IMR-90 (cell line): ENCODE measurements around the gene PLSCR5. TPM values are rescaled to one million over a fixed set of nuclear protein-coding genes. Genes with fewer than 3 reads are reported as not detected.

Source experiments
- ATAC-seq: fragments of 200-7000 bp; cut with Tn5 transposase; 2 replicates; pipeline ENCODE4 v1.9.1; 2020; ENCODE audit warnings: low read depth, mild to moderate bottlenecking, moderate library complexity
- BruUV-seq: library from RNA; stranded (reverse); fragments of 400-500 nt; replicated peaks from 2 replicates; lab custom pipeline; 2021; lab: Mats Ljungman, UMichigan
- CTCF ChIA-PET: fragments of 300-600 bp; formaldehyde crosslinking; extraction: SDS; loops from one replicate; lab custom pipeline; 2021; ENCODE audit warnings: antibody characterized with exemption; lab: Yijun Ruan, JAX
- POLR2A ChIA-PET: fragments of 300-600 bp; sonication (Branson Sonifier 250); formaldehyde crosslinking; loops from one replicate; lab custom pipeline; 2022; ENCODE audit warnings: antibody characterized with exemption; ENCODE audit not compliant: unreplicated experiment; lab: Charles Lee
- DNase-seq: peaks from one replicate; pipeline ENCODE4 v3.0.0; 2013
- H2AFZ ChIP-seq: replicated peaks from 2 replicates; pipeline ENCODE3; 2013; ENCODE audit warnings: low read length, mild to moderate bottlenecking; ENCODE audit not compliant: poor library complexity
- H2AK5ac ChIP-seq: 2 replicates; pipeline ENCODE4 v1.6.1; 2013; ENCODE audit warnings: low read depth, low read length, inconsistent platforms
- H2AK9ac ChIP-seq: replicated peaks from 2 replicates; pipeline ENCODE3; 2013; ENCODE audit warnings: mild to moderate bottlenecking, low read depth, low read length, moderate library complexity; ENCODE audit not compliant: poor library complexity
- H2BK120ac ChIP-seq: 2 replicates; pipeline ENCODE4 v1.6.1; 2013; ENCODE audit warnings: low read depth, low read length, inconsistent platforms
- H2BK15ac ChIP-seq: 3 replicates; pipeline ENCODE4 v1.6.1; 2013; ENCODE audit warnings: low read depth, low read length, inconsistent platforms
- H2BK20ac ChIP-seq: 2 replicates; pipeline ENCODE4 v1.6.1; 2013; ENCODE audit warnings: low read depth, mild to moderate bottlenecking, inconsistent platforms, low read length, moderate library complexity
- H2BK5ac ChIP-seq: 2 replicates; pipeline ENCODE4 v1.6.1; 2013; ENCODE audit warnings: mild to moderate bottlenecking, low read depth, low read length, inconsistent platforms; ENCODE audit not compliant: poor library complexity, severe bottlenecking
- H3K14ac ChIP-seq: replicated peaks from 2 replicates; pipeline ENCODE4 v1.6.1; 2013; ENCODE audit warnings: low read depth, low read length, inconsistent platforms
- H3K18ac ChIP-seq: 2 replicates; pipeline ENCODE4 v1.6.1; 2013; ENCODE audit warnings: low read depth, low read length, control low read depth
- H3K23ac ChIP-seq: 2 replicates; pipeline ENCODE4 v1.6.1; 2013; ENCODE audit warnings: low read depth, low read length, inconsistent platforms
- H3K27ac ChIP-seq: 2 replicates; pipeline ENCODE4 v1.5.1; 2013; ENCODE audit warnings: mild to moderate bottlenecking, control low read depth, low read length; ENCODE audit not compliant: insufficient read depth
- H3K27me3 ChIP-seq: 2 replicates; pipeline ENCODE4 v1.6.1; 2013; ENCODE audit warnings: low read length; ENCODE audit not compliant: control insufficient read depth, insufficient read depth
- H3K36me3 ChIP-seq: 2 replicates; pipeline ENCODE4 v1.6.1; 2013; ENCODE audit warnings: low read length, mixed read lengths; ENCODE audit not compliant: control insufficient read depth, insufficient read depth
- H3K4ac ChIP-seq: 2 replicates; pipeline ENCODE4 v1.6.1; 2013; ENCODE audit warnings: low read depth, low read length, inconsistent platforms
- H3K4me1 ChIP-seq: 2 replicates; pipeline ENCODE4 v1.6.1; 2013; ENCODE audit warnings: low read length, mixed read lengths; ENCODE audit not compliant: control insufficient read depth, insufficient read depth
- H3K4me2 ChIP-seq: 2 replicates; pipeline ENCODE4 v1.6.1; 2013; ENCODE audit warnings: low read depth, mild to moderate bottlenecking, control low read depth, low read length, moderate library complexity
- H3K4me3 ChIP-seq: 2 replicates; pipeline ENCODE4 v1.5.1; 2013; ENCODE audit warnings: low read depth, mild to moderate bottlenecking, control low read depth, low read length, moderate library complexity; ENCODE audit not compliant: insufficient read depth
- H3K56ac ChIP-seq: 2 replicates; pipeline ENCODE4 v1.6.1; 2013; ENCODE audit warnings: low read length, inconsistent platforms; ENCODE audit not compliant: insufficient read depth; ENCODE audit errors: extremely low read depth
- H3K79me1 ChIP-seq, 2 experiments: 2 replicates each; pipeline ENCODE4 v1.6.1; 2013; ENCODE audit warnings: low read length in 2 of 2, inconsistent platforms in 1 of 2, low read depth in 1 of 2
- H3K9ac ChIP-seq: 2 replicates; pipeline ENCODE4 v1.6.1; 2013; ENCODE audit warnings: low read depth, low read length, control low read depth
- H3K9me1 ChIP-seq: 2 replicates; pipeline ENCODE4 v1.6.1; 2013; ENCODE audit warnings: low read length, inconsistent platforms; ENCODE audit not compliant: insufficient read depth
- H3K9me3 ChIP-seq: 2 replicates; pipeline ENCODE4 v1.6.1; 2013; ENCODE audit warnings: low read length; ENCODE audit not compliant: control insufficient read depth, insufficient read depth
- H4K20me1 ChIP-seq: 2 replicates; pipeline ENCODE4 v1.6.1; 2013; ENCODE audit warnings: low read length, inconsistent platforms; ENCODE audit not compliant: insufficient read depth
- H4K5ac ChIP-seq: 2 replicates; pipeline ENCODE4 v1.6.1; 2013; ENCODE audit warnings: mild to moderate bottlenecking, low read depth, low read length, control low read depth
- H4K8ac ChIP-seq, 2 experiments: 2 replicates each; pipeline ENCODE4 v1.6.1; 2013; ENCODE audit warnings: low read depth in 2 of 2, low read length in 2 of 2, control low read depth in 1 of 2, inconsistent platforms in 1 of 2
- H4K91ac ChIP-seq: 2 replicates; pipeline ENCODE4 v1.6.1; 2013; ENCODE audit warnings: low read depth, low read length, inconsistent platforms; ENCODE audit not compliant: insufficient read depth
- CTCF ChIP-seq: conservative IDR thresholded peaks from 2 replicates; pipeline ENCODE4 v1.5.1; 2012; ENCODE audit warnings: mild to moderate bottlenecking, low read depth, low read length, improper control_type of control experiment
- RFX5 ChIP-seq: IDR thresholded peaks from 2 replicates; pipeline ENCODE4 v1.8.0; 2012; ENCODE audit warnings: low read depth, mild to moderate bottlenecking, low read length, moderate library complexity
- dilution Hi-C: fragments of 300-500 bp; cut with HindIII; formaldehyde crosslinking; loops from one replicate; pipeline ENCODE4 v1.14.3; 2018; ENCODE audit warnings: low sequenced_read_pairs; ENCODE audit not compliant: unreplicated experiment
- in situ Hi-C: fragments of 300-500 bp; cut with MboI; formaldehyde crosslinking; loops from 3 replicates; pipeline ENCODE4 v1.14.3; 2019; ENCODE audit warnings: low sequenced_read_pairs, inconsistent platforms, mixed read lengths
- intact Hi-C: fragments of 100-400 bp; cut with micrococcal nuclease; formaldehyde crosslinking; loops from 2 replicates; pipeline ENCODE4 v1.10.0; 2022
- polyA plus RNA-seq, 3 experiments: library from polyadenylated mRNA; depleted of rRNA; stranded (reverse); fragments of >200 nt; gene quantifications; 2 replicates each; pipeline ENCODE4 v1.2.3, GENCODE V29; 2012; ENCODE audit warnings: low replicate concordance in 1 of 3
- total RNA-seq: library from RNA; depleted of rRNA; stranded (reverse); fragments of >200 nt; gene quantifications from 2 replicates; pipeline ENCODE4 v1.2.3, GENCODE V29; 2012

PLSCR5 gene
- total and polyA plus RNA-seq, 2 of the 4 experiments (the other 2 are of a cell fraction), result not detected

DNA sequence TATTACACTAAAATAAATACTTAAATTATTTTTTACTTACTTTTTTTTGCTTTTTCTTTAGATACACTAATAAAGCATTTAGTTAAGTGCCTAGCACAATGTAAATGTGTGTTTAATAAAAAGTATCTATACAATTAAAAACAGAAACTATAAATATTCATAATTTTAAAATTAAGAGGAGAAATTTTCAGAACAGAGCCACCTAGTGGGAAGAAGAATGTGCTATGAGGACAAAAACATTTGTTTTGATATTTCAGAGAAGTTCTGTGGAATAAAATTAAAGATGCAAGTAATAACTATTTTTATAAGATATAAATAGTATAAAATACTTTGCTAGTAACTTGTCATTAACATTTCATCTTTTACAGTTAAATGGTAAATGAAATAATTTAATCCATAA, 33.6 kb upstream of the PLSCR5 start:
- in situ Hi-C loops, result no loop called here
- H3K79me1 ChIP-seq, result no peaks in the 10 kb centered on the region
- no peak overlapping the region for H3K14ac ChIP-seq
- ChIA-PET CTCF (interaction anchor here (0.7 to 1.8 kb wide), 3 partner anchors 44 to 72 kb away, joined by 3 to 5 read pairs (median 5); no protein-coding TSS in a partner anchor), POLR2A (no interaction called here)
- H3K4me3 ChIP-seq, result no peak overlapping the region
- H3K36me3 ChIP-seq, result no peaks in the 10 kb centered on the region
- H3K4ac ChIP-seq, result no peak overlapping the region
- no peaks in the 10 kb centered on the region for H3K4me1 ChIP-seq
- H4K8ac ChIP-seq, result no peak overlapping the region
- intact Hi-C loops, result no loop called here
- no peaks in the 10 kb centered on the region for H3K9me1 ChIP-seq
- H3K23ac ChIP-seq, result no peak overlapping the region
- no peak overlapping the region for H3K4me2 ChIP-seq
- no peaks in the 10 kb centered on the region for H3K9me3 ChIP-seq
- H3K27ac ChIP-seq, result no peak overlapping the region
- H2BK20ac ChIP-seq, result no peak overlapping the region
- DNase-seq (no peak), ATAC-seq (no peak)
- H2BK120ac ChIP-seq, result no peak overlapping the region
- H3K9ac ChIP-seq, result no peak overlapping the region
- H4K91ac ChIP-seq, result no peak overlapping the region
- no peak overlapping the region for H2AFZ ChIP-seq
- dilution Hi-C loops, result no loop called here
- no peak overlapping the region for H3K56ac ChIP-seq
- no peaks in the 10 kb centered on the region for H3K27me3 ChIP-seq
- H2BK15ac ChIP-seq, result no peak overlapping the region
- no peaks in the 10 kb centered on the region for H4K20me1 ChIP-seq
- no peak overlapping the region for H3K18ac ChIP-seq
- TF ChIP-seq RFX5 (no peak), CTCF (peak; percentile 40)
- H4K5ac ChIP-seq, result no peak overlapping the region
- H2BK5ac ChIP-seq, result no peak overlapping the region
- BruUV-seq, result no TSS peak
- H2AK5ac ChIP-seq, result no peak overlapping the region
- no peak overlapping the region for H2AK9ac ChIP-seq
